NCI-H748 (cell line): Measurements from ENCODE around the gene ANKRD6.
A peak's percentile ranks its signal among the peaks of the same experiment; 100 is the strongest.
"Not testable (repeated sequence)": the region's sequence is repeated elsewhere in the genome, so short reads cannot be mapped to it uniquely, and the experiment has no call there.

ENCODE experiments used
- DNase-seq: peaks from one replicate; lab custom pipeline; 2025; ENCODE audit not compliant: unreplicated experiment; lab: John Stamatoyannopoulos, UW

Gene ANKRD6

GRCh38 chr6:89641581-89641980, 208.6 kb downstream of the ANKRD6 start:
- DNase-seq = not testable (repeated sequence)

GRCh38 chr6:89642956-89643355, 210.0 kb downstream of the ANKRD6 start:
- DNase-seq = no peak

DNA sequence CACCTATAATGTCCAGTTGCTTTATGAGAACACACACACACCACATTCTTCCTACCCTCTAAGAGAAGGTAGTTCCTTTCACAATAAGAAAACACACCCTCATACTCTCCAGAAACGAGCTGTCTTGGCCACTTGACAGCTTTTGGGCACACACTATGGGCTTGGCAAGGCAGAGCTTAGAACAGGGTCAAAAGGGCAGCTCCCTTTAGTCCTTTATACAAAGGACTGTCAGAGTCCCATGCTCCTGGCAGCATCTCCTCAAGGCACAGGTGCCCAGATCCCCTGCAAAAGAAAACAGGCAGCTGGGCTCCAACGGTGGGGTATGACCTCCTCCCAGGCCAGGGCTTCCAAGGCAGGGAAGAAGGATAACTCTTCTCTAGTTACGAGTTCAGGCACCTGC, 210.5 kb downstream of the ANKRD6 start:
- DNase-seq = no peak

DNA sequence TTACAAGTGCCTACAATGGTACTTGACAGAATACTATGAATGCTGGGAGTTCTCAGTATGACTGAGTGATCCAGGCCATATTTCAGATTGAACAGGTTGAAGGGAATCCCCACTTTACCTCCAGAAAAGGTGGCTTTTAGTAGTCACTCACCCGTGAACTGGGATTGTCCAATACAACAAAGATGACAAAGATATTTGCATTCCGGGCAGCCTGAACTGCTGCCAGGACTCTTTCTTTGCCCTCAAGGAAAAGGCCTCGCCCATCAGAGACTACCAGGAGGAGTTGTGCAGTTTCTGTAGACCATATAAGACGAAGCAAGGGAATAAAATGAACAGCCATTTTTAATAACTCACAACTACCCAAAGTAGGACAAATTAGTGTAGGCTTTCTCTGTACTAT, 211.9 kb downstream of the ANKRD6 start:
- DNase-seq = no peak

- DNase-seq = no peak
These were observed 216.7 kb downstream of the ANKRD6 start for GRCh38 chr6:89649682-89650081.

GRCh38 chr6:89650579-89650978, 217.6 kb downstream of the ANKRD6 start:
- no peak for DNase-seq

- no peak for DNase-seq
These were observed 222.2 kb downstream of the ANKRD6 start for GRCh38 chr6:89655122-89655521.

- no peak for DNase-seq
These were observed 224.7 kb downstream of the ANKRD6 start for GRCh38 chr6:89657445-89658158.

- DNase-seq = no peak
These were observed 228.0 kb downstream of the ANKRD6 start for GRCh38 chr6:89660981-89661380.

GRCh38 chr6:89661559-89661958, 228.6 kb downstream of the ANKRD6 start:
- no peak for DNase-seq

- no peak for DNase-seq
These were observed 229.8 kb downstream of the ANKRD6 start for GRCh38 chr6:89662659-89663223.

DNA sequence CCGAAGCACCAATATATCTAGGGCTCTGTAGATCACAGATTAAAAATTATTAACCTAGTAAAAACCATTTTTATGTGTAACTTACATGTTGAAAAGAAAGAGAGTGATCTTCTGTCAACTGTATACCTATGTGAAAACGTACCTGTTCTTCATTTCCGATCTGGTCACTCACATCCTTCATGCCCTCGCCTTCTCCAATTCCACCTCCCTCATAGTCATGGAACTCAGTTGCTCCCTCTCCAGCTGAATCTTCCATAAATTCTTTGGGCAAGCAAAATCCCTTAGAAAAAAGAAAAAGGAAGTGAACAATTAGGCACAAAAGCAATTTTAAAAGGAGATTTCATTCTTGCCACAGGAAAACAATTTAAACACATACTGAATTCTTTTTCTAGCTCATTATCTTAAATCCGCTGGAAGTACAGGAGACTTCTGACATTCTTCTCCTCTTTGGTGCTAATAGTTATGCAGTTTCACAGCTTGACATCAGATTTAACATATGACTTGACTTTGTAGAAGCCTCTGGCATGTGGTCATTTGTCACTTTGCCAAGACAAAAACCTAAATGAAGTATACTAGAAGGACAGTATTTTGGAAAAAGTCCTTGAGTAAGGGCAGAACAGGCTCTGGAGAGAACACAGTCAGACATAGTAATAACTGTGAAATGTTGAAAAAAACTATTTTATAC, 235.1 kb downstream of the ANKRD6 start:
- DNase-seq = no peak

DNA sequence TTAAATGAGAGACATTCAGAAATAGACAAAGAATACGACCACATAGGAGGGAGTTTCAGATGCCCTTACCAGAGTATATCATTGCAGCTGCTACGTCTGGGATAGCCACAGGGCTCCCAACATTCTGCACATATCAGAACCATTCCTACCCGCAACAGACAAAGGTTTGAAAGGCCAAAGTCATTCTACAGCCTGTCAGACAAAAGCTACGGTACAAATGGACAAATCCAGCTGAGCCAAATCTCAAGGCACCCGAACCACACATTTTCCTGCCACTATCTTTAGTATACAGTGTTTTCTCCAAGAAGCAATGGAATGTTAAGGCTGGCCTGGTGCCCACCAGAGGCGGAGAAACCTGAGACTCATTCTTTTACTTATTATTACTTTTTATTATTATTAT, 236.1 kb downstream of the ANKRD6 start:
- DNase-seq = no peak

DNA sequence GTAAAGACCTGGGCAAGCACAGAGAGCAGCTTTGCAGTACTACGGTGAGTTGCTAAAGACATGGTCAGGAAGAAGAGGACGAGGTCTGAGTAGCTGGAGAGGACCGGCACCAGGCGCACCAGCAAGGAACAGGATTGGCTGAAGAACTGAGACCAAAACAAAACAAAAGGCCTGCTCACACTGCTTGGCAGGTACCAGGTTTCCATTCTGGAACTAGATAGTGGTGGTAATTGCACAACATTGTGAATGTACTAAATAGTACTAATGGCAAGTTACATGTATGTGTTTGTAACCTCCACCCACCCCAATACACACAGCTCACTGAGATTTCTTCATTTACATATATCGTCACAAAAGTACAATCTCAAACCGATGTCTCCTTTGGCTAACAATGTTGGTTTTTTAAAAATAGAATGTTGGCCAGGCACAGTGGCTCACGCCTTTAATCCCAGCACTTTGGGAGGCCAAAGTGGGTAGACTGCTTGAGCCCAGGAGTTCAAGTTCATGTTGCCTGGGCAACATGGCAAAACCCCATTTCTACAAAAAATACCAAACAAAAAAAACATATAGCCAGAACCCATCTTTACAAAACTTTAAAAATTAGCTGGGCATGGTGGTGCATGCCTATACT, 238.1 kb downstream of the ANKRD6 start:
- no peak for DNase-seq

DNA sequence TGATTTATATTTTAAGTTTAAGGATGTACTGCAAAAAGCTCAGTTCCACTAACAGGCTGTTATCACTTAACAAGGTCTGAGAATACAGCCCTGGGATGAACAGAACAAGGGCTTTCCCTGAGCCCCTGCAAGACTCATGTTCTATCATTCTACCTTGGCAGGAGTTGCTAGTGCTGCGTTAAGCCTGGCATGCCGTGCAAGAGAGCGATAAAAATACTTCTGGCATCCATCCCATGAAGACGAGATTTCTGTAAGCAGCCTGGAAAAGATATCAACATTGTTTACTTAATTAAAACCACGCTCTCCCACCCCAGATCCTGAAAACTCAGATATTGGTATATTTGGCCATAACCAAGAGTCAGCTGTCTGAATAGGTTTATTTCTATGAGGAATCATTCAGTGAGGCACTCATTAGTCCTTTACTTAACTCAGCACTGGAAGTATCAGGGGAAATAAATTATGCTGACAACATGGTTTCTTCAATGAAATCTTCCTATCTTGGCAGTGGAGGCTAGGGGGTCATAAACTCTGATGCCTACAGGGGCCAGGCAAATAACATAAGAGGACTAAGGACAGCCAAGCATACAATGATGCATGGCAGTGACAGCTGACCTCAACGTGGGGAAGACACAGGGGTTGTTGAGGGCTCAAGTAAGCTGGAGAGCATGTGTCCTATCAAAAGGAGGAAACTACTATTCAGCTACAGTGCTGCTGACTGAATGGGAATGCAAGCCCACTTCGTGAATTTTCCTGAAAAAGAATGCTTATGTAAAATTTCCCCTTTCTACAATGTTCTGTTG, 243.2 kb downstream of the ANKRD6 start:
- no peak for DNase-seq

- DNase-seq = no peak
These were observed 245.6 kb downstream of the ANKRD6 start for GRCh38 chr6:89678531-89678930.

- DNase-seq = no peak
These were observed 246.5 kb downstream of the ANKRD6 start for GRCh38 chr6:89679215-89680120.

DNA sequence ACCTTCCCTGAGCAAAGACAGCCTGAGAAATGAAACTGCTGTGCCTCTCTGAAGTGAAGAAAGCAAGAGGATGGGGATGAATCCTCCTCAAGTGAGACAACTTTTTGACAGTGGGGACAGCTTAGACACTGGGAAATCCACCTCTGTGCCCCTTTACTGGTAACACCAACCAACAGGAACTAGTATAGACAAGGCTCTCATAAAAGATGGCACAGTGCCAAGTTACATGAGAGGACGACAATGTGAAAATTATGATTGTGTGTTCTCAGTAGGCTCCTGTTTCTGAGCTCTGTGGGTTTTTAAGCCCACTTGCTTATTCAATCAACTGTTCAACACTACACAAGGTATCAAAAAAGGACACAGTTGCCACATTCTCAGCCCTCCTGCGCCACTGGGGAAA, 247.2 kb downstream of the ANKRD6 start:
- DNase-seq = peak; percentile 6

DNA sequence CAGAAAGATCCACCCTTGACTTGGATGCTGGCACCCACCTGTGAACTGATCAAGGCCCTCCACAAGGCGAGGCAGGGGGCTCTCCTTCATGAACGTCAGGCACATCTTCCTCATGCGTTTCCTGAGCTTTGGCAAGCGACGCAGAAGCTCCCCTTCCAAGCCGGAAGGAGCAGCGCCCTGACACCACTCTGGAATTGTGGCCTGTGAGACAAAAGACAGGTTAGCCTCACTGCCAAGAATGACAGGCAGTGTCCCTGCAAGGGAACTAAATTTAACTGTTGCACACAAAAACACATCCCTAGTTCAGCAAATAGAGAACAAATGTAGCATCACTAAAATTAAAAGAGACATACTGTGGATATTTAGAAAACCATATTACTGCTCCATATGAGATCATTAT, 247.6 kb downstream of the ANKRD6 start:
- DNase-seq = no peak

DNA sequence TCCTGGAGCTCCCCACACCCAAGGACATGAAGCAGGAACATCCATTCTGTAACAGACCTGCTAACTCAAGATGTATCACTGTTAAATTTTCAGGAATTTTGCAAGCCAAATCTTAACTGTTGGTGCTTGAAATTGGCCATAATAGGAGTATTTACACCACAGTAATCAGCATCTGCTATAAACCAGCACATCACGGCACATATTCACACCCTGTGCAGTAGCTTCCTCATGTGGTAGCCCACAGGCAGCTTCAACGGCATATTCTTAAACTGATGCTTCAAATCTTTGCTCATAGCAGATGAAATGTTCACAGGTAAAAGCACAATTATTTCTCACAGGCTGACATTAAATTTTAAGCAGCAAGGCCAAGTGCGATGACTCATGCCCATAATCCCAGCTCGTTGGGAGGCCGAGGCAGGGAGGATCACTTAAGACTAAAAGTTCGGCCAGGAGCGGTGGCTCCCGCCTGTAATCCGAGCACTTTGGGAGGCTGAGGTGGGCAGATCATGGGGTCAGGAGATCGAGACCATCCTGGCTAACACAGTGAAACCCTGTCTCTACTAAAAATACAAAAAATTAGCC, 249.1 kb downstream of the ANKRD6 start:
- DNase-seq = no peak
